Neural progenitor cell (in vitro differentiated cells): ENCODE data around the gene ANKRD6. TPM values are rescaled to one million over a fixed set of nuclear protein-coding genes. Genes with fewer than 3 reads are reported as not detected.

Source experiments
- DNase-seq: peaks from one replicate; pipeline ENCODE4 v3.0.0-alpha.2; 2016; ENCODE audit warnings: low spot score
- H2AFZ ChIP-seq: fragments of 200-600 bp; sonication (generic); replicated peaks from 2 replicates; pipeline ENCODE4 v1.6.1; 2016; ENCODE audit warnings: antibody characterized with exemption
- H3F3A ChIP-seq: fragments of 200-600 bp; sonication (generic); 2 replicates; pipeline ENCODE4 v1.6.1; 2016; ENCODE audit warnings: antibody characterized with exemption, low read depth
- H3K27ac ChIP-seq: fragments of 200-600 bp; sonication (generic); 2 replicates; pipeline ENCODE4 v1.5.1; 2016; ENCODE audit warnings: mild to moderate bottlenecking
- H3K27me3 ChIP-seq: fragments of 200-600 bp; sonication (generic); 2 replicates; pipeline ENCODE4 v1.6.1; 2016; ENCODE audit warnings: mild to moderate bottlenecking, moderate library complexity
- H3K36me3 ChIP-seq: fragments of 200-600 bp; sonication (generic); 2 replicates; pipeline ENCODE4 v1.5.1; 2016
- H3K4me1 ChIP-seq: fragments of 200-600 bp; sonication (generic); 2 replicates; pipeline ENCODE4 v1.6.1; 2016; ENCODE audit warnings: mixed run types
- H3K4me2 ChIP-seq: fragments of 200-600 bp; sonication (generic); 2 replicates; pipeline ENCODE4 v1.6.1; 2016
- H3K4me3 ChIP-seq: fragments of 200-600 bp; sonication (generic); 2 replicates; pipeline ENCODE4 v1.5.1; 2016
- H3K79me2 ChIP-seq: fragments of 200-600 bp; sonication (generic); 2 replicates; pipeline ENCODE4 v1.6.1; 2016; ENCODE audit warnings: low read depth
- H3K9ac ChIP-seq: fragments of 200-600 bp; sonication (generic); 2 replicates; pipeline ENCODE4 v1.6.1; 2016
- H3K9me3 ChIP-seq: fragments of 200-600 bp; sonication (generic); 2 replicates; pipeline ENCODE4 v1.5.1; 2016; ENCODE audit warnings: low read depth
- H4K20me1 ChIP-seq: fragments of 200-600 bp; sonication (generic); 2 replicates; pipeline ENCODE4 v1.6.1; 2016; ENCODE audit warnings: low read depth
- H3K27ac Mint-ChIP-seq: 3 replicates; pipeline ENCODE4 v1.8.0; 2021; ENCODE audit warnings: mixed read lengths
- H3K27me3 Mint-ChIP-seq: 2 replicates; pipeline ENCODE4 v1.8.0; 2022; ENCODE audit warnings: low read depth, mild to moderate bottlenecking, inconsistent platforms, moderate library complexity, mixed read lengths; ENCODE audit not compliant: insufficient read depth
- H3K36me3 Mint-ChIP-seq: 3 replicates; pipeline ENCODE4 v1.8.0; 2021; ENCODE audit warnings: mixed read lengths
- H3K4me1 Mint-ChIP-seq: 3 replicates; pipeline ENCODE4 v1.8.0; 2021; ENCODE audit warnings: mixed read lengths
- H3K4me3 Mint-ChIP-seq: 3 replicates; pipeline ENCODE4 v1.8.0; 2021; ENCODE audit warnings: mild to moderate bottlenecking, moderate library complexity, mixed read lengths
- H3K9me3 Mint-ChIP-seq: 3 replicates; pipeline ENCODE4 v1.8.0; 2020; ENCODE audit warnings: mixed read lengths
- EZH2 ChIP-seq: fragments of 200-600 bp; sonication (generic); IDR thresholded peaks from 2 replicates; pipeline ENCODE4 v1.6.1; 2017; ENCODE audit warnings: antibody characterized with exemption, mild to moderate bottlenecking, moderate library complexity
- EZH2phosphoT487 ChIP-seq: fragments of 200-600 bp; sonication (generic); IDR thresholded peaks from 2 replicates; pipeline ENCODE4 v1.6.1; 2017; ENCODE audit warnings: antibody characterized with exemption
- total RNA-seq: library from RNA; depleted of rRNA; stranded (reverse); fragments of >200 nt; gene quantifications from 2 replicates; pipeline ENCODE4 v1.2.3, GENCODE V29; 2015; ENCODE audit warnings: low replicate concordance
- TF ChIP-seq, protein P1 (sequence below): fragments of 200-600 bp; sonication (generic); IDR thresholded peaks from 2 replicates; pipeline ENCODE4 v1.5.1; 2017; ENCODE audit warnings: antibody characterized with exemption, mild to moderate bottlenecking

The ANKRD6 gene
- total RNA-seq, 1 donor from 2014 or later = 36.3 TPM

DNA sequence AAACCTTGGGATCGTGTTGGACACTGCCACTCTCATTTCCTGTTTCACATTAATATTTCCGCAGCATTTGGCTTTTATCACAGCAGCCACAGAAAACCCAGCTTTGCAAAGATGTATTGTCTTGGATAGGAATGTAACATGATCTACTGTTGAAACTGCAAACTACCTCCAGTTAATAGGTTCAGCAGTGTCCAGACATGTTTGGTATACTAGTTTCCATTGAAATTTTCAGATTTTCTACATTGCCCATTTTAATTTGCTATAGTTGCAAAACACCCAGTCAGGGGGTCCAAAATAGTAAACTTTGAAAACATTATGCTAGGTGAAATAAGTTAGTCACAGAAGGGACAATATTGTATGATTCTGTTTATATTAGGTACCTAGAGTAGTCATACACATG lies 3.3 kb downstream of the ANKRD6 start:
- no peak for DNase-seq
- no peak overlapping the region for H3K4me3 Mint-ChIP-seq
- H3K27me3 ChIP-seq = peaks cover 7% of the 10 kb centered on the region
- H2AFZ ChIP-seq = no peak overlapping the region
- peaks cover 4% of the 10 kb centered on the region for H3K9me3 Mint-ChIP-seq
- H3K9me3 ChIP-seq = no peaks in the 10 kb centered on the region
- no peak overlapping the region for H3K4me3 ChIP-seq
- H3K9ac ChIP-seq = no peak overlapping the region
- H3F3A ChIP-seq = peaks cover 13% of the 10 kb centered on the region
- H3K79me2 ChIP-seq = peaks cover 29% of the 10 kb centered on the region
- peaks cover 21% of the 10 kb centered on the region for H3K4me1 ChIP-seq
- H3K27ac Mint-ChIP-seq = no peak overlapping the region
- H3K36me3 Mint-ChIP-seq = peaks cover 8% of the 10 kb centered on the region
- H3K4me2 ChIP-seq = peak overlapping the region; percentile 43
- H4K20me1 ChIP-seq = peaks cover 5% of the 10 kb centered on the region
- H3K4me1 Mint-ChIP-seq = peaks cover 28% of the 10 kb centered on the region
- H3K27ac ChIP-seq = no peak overlapping the region
- no peaks in the 10 kb centered on the region for H3K36me3 ChIP-seq
- TF ChIP-seq EZH2 (no peak), EZH2phosphoT487 (no peak)
- TF ChIP-seq, protein P1, sequence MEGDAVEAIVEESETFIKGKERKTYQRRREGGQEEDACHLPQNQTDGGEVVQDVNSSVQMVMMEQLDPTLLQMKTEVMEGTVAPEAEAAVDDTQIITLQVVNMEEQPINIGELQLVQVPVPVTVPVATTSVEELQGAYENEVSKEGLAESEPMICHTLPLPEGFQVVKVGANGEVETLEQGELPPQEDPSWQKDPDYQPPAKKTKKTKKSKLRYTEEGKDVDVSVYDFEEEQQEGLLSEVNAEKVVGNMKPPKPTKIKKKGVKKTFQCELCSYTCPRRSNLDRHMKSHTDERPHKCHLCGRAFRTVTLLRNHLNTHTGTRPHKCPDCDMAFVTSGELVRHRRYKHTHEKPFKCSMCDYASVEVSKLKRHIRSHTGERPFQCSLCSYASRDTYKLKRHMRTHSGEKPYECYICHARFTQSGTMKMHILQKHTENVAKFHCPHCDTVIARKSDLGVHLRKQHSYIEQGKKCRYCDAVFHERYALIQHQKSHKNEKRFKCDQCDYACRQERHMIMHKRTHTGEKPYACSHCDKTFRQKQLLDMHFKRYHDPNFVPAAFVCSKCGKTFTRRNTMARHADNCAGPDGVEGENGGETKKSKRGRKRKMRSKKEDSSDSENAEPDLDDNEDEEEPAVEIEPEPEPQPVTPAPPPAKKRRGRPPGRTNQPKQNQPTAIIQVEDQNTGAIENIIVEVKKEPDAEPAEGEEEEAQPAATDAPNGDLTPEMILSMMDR = no peak
- H3K27me3 Mint-ChIP-seq = peaks cover 4% of the 10 kb centered on the region

- Histone ChIP-seq H3K27me3 (no peaks in the 10 kb centered on the region), H3K9me3 (no peaks in the 10 kb centered on the region), H3K4me3 (no peak overlapping the region), H3K4me2 (no peak overlapping the region), H3K36me3 (no peaks in the 10 kb centered on the region), H4K20me1 (peaks cover 5% of the 10 kb centered on the region), H3K27ac (no peak overlapping the region), H2AFZ (no peak overlapping the region), H3K79me2 (peaks cover 29% of the 10 kb centered on the region), H3F3A (peaks cover 13% of the 10 kb centered on the region), H3K4me1 (peaks cover 21% of the 10 kb centered on the region), H3K9ac (no peak overlapping the region)
- H3K27me3 Mint-ChIP-seq = peaks cover 4% of the 10 kb centered on the region
- H3K4me3 Mint-ChIP-seq = no peak overlapping the region
- DNase-seq = no peak
- no peak for TF ChIP-seq EZH2phosphoT487
- TF ChIP-seq, protein P1 = no peak
- peaks cover 28% of the 10 kb centered on the region for H3K4me1 Mint-ChIP-seq
- no peak overlapping the region for H3K27ac Mint-ChIP-seq
- peaks cover 8% of the 10 kb centered on the region for H3K36me3 Mint-ChIP-seq
- peaks cover 6% of the 10 kb centered on the region for H3K9me3 Mint-ChIP-seq
Measured at GRCh38 chr6:89438248-89438647, 5.3 kb downstream of the ANKRD6 start.

- Histone ChIP-seq H4K20me1 (peaks cover 5% of the 10 kb centered on the region), H3K79me2 (peaks cover 26% of the 10 kb centered on the region), H2AFZ (no peak overlapping the region), H3K4me1 (peaks cover 21% of the 10 kb centered on the region), H3K9me3 (no peaks in the 10 kb centered on the region), H3F3A (peaks cover 13% of the 10 kb centered on the region), H3K27ac (no peak overlapping the region), H3K27me3 (no peaks in the 10 kb centered on the region), H3K9ac (no peak overlapping the region), H3K36me3 (no peaks in the 10 kb centered on the region), H3K4me3 (no peak overlapping the region), H3K4me2 (no peak overlapping the region)
- Mint-ChIP-seq H3K4me1 (peaks cover 25% of the 10 kb centered on the region), H3K4me3 (no peak overlapping the region), H3K9me3 (peaks cover 6% of the 10 kb centered on the region), H3K27me3 (peaks cover 4% of the 10 kb centered on the region), H3K36me3 (peaks cover 7% of the 10 kb centered on the region), H3K27ac (no peak overlapping the region)
- no peak for DNase-seq
- TF ChIP-seq, protein P1 = no peak
- no peak for TF ChIP-seq EZH2
Measured at GRCh38 chr6:89439014-89439413, 6.1 kb downstream of the ANKRD6 start.
